ENCODE measurements around the gene TNFRSF12A.
"Not testable (repeated sequence)": the region's sequence is repeated elsewhere in the genome, so short reads cannot be mapped to it uniquely, and the experiment has no call there.

TNFRSF12A gene

GRCh38 chr16:3051494-3051893 is 31.3 kb downstream of the TNFRSF12A start:
- DNase-seq = no peak

- not testable (repeated sequence) for DNase-seq
Observed at GRCh38 chr16:3052571-3053329, 32.6 kb downstream of the TNFRSF12A start.

- not testable (repeated sequence) for DNase-seq
Observed at GRCh38 chr16:3053330-3053710, 33.2 kb downstream of the TNFRSF12A start.

GRCh38 chr16:3054965-3055733 is 35.0 kb downstream of the TNFRSF12A start:
- DNase-seq = no peak

GRCh38 chr16:3055734-3056115 is 35.6 kb downstream of the TNFRSF12A start:
- not testable (repeated sequence) for DNase-seq

GRCh38 chr16:3056336-3057180 is 36.4 kb downstream of the TNFRSF12A start:
- DNase-seq = no peak

GRCh38 chr16:3057181-3058138 is 37.3 kb downstream of the TNFRSF12A start:
- DNase-seq = no peak

- DNase-seq = peak; percentile 45
Observed at GRCh38 chr16:3058139-3059030, 38.2 kb downstream of the TNFRSF12A start.

GRCh38 chr16:3059041-3059722 is 39.0 kb downstream of the TNFRSF12A start:
- DNase-seq = peak; percentile 78

- DNase-seq = no peak
Observed at GRCh38 chr16:3059723-3060242, 39.6 kb downstream of the TNFRSF12A start.

- no peak for DNase-seq
Observed at GRCh38 chr16:3060339-3061127, 40.4 kb downstream of the TNFRSF12A start.

- DNase-seq = no peak
Observed at GRCh38 chr16:3062553-3062952, 42.4 kb downstream of the TNFRSF12A start.

GRCh38 chr16:3063625-3064386 is 43.6 kb downstream of the TNFRSF12A start:
- no peak for DNase-seq

GRCh38 chr16:3065069-3065741 is 45.0 kb downstream of the TNFRSF12A start, which contains the start of gene IL32:
Gene IL32, plus strand, starts transcription at chr16:3065640. Its CDS starts 172 bp downstream, at chr16:3065812.
- DNase-seq = peak; percentile 82

- DNase-seq = no peak
Observed at GRCh38 chr16:3065742-3066439, 45.7 kb downstream of the TNFRSF12A start.

- DNase-seq = no peak
Observed at GRCh38 chr16:3066440-3066748, 46.2 kb downstream of the TNFRSF12A start.

- peak; percentile 40 for DNase-seq
Observed at GRCh38 chr16:3068487-3068886, 48.3 kb downstream of the TNFRSF12A start.

All from CD4-positive, alpha-beta T cell treated with Interleukin-4 for 4 hours (primary cell).